Chondrocyte (in vitro differentiated cells): ENCODE results near the gene IL10RA. TPM values are rescaled to one million over a fixed set of nuclear protein-coding genes. Genes with fewer than 3 reads are reported as not detected.

Experiments
- DNase-seq: peaks from one replicate; pipeline ENCODE4 v3.0.0; 2021; ENCODE audit warnings: mixed read lengths, low spot score
- H3K27ac Mint-ChIP-seq: one replicate; pipeline ENCODE4 v1.8.0; 2021; ENCODE audit warnings: mild to moderate bottlenecking, moderate library complexity, mixed read lengths; ENCODE audit not compliant: unreplicated experiment
- H3K27me3 Mint-ChIP-seq: 2 replicates; pipeline ENCODE4 v1.8.0; 2021; ENCODE audit warnings: low read depth, mixed read lengths
- H3K36me3 Mint-ChIP-seq: 2 replicates; pipeline ENCODE4 v1.8.0; 2021; ENCODE audit warnings: low read depth, mixed read lengths
- H3K4me1 Mint-ChIP-seq: 2 replicates; pipeline ENCODE4 v1.8.0; 2021; ENCODE audit warnings: low read depth, mild to moderate bottlenecking, mixed read lengths
- H3K4me3 Mint-ChIP-seq: one replicate; pipeline ENCODE4 v1.8.0; 2021; ENCODE audit warnings: mild to moderate bottlenecking, moderate library complexity, mixed read lengths; ENCODE audit not compliant: unreplicated experiment
- H3K9me3 Mint-ChIP-seq: 2 replicates; pipeline ENCODE4 v1.8.0; 2021; ENCODE audit warnings: low read depth, mixed read lengths
- CTCF ChIP-seq: fragments of 200-600 bp; sonication (generic); IDR thresholded peaks from 2 replicates; pipeline ENCODE4 v1.5.0; 2021; ENCODE audit warnings: antibody characterized with exemption, mild to moderate bottlenecking, moderate library complexity
- total RNA-seq: library from RNA; stranded (reverse); gene quantifications from 3 replicates; pipeline ENCODE4 v1.2.1, GENCODE V29; 2021

Gene IL10RA
- total RNA-seq, 1 donor from 2014 or later = 0.12 TPM

DNA sequence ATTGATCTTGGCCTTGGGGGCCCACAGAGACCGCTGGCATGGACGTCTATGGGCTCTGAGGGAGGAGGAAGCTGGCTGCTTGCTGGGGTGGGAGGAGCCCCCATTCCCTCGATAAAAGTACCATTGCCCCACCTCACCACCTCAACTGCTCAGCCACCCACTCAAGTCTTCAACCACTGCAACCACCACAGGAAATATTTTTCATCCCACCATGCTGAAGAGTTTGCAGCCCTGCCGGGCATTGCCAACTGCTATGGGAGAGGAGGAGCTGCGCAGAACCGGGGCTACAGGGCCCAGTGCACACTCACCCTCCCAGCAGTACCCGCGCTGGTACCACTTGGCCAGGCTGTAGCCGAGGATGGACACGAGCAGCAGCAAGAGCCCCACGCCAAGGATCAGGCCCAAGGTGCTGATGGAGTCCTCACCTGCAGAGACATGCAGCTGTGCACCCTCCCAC lies 29.2 kb downstream of the IL10RA start:
- H3K4me1 Mint-ChIP-seq = no peaks in the 10 kb centered on the region
- H3K9me3 Mint-ChIP-seq = peaks cover 12% of the 10 kb centered on the region
- TF ChIP-seq CTCF = no peak
- no peak overlapping the region for H3K27ac Mint-ChIP-seq
- H3K27me3 Mint-ChIP-seq = peaks cover 27% of the 10 kb centered on the region
- H3K36me3 Mint-ChIP-seq = peaks cover under 1% of the 10 kb centered on the region
- no peak overlapping the region for H3K4me3 Mint-ChIP-seq
- no peak for DNase-seq

DNA sequence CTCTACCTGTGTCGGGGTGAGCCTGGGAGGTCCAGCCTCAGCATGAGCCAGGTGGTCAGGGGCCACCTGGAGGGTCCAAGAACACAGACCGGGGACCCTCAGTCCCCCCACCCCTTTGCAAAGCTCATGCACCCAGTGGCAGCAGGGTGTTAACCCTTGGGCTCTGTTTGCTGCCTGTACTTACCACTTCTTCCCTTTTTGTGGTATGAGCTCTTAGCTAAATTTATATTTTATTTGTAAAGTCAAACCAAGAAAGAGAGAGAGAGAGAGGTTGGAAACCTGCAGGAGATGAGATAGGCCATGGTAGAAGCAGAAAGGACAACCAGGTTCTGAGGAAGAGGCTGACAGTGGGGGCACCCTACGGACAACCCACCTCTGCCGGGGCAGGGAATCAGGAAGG lies 29.9 kb downstream of the IL10RA start:
- no peak for TF ChIP-seq CTCF
- no peak overlapping the region for H3K4me3 Mint-ChIP-seq
- peaks cover 15% of the 10 kb centered on the region for H3K9me3 Mint-ChIP-seq
- peaks cover 26% of the 10 kb centered on the region for H3K27me3 Mint-ChIP-seq
- no peak overlapping the region for H3K27ac Mint-ChIP-seq
- no peak for DNase-seq
- H3K36me3 Mint-ChIP-seq = peaks cover 1% of the 10 kb centered on the region
- no peaks in the 10 kb centered on the region for H3K4me1 Mint-ChIP-seq

GRCh38 chr11:118017111-118017510 lies 30.9 kb downstream of the IL10RA start:
- Mint-ChIP-seq H3K4me1 (no peaks in the 10 kb centered on the region), H3K36me3 (peaks cover 1% of the 10 kb centered on the region), H3K27ac (no peak overlapping the region), H3K27me3 (peaks cover 26% of the 10 kb centered on the region), H3K9me3 (peaks cover 18% of the 10 kb centered on the region), H3K4me3 (no peak overlapping the region)
- TF ChIP-seq CTCF = no peak
- DNase-seq = no peak

DNA sequence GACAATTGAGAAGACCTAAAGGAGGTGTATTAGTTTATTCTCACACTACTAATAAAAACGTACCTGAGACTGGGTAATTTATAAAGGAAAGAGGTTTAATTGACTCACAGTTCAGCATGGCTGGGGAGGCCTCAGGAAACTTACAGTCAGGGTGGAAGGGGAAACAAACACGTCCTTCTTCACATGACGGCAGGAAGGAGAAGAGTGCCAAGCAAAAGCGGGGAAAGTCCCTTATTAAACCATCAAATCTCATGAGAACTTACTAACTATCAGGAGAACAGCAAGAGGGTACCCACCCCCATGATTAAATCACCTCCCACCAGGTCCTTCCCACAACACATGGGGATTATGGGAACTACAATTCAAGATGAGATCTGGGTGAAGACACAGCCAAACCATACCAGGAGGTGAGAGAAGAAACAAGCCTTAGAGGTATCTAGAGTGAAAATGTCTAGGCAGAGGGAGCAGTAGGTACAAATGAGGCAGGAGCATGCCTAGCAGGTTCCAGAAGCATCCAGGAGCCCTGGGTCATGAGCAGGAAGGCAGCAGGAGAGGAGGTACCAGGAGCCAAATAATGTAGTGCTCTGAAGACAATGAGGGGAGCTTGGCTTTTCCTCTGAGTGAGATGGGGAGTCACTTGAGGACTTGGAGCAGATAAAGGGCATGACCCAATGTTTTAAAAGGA lies 31.6 kb downstream of the IL10RA start:
- no peak for DNase-seq
- no peaks in the 10 kb centered on the region for H3K4me1 Mint-ChIP-seq
- no peak for TF ChIP-seq CTCF
- no peak overlapping the region for H3K27ac Mint-ChIP-seq
- H3K9me3 Mint-ChIP-seq = peaks cover 18% of the 10 kb centered on the region
- peaks cover 26% of the 10 kb centered on the region for H3K27me3 Mint-ChIP-seq
- H3K36me3 Mint-ChIP-seq = peaks cover 1% of the 10 kb centered on the region
- H3K4me3 Mint-ChIP-seq = no peak overlapping the region

- Mint-ChIP-seq H3K27ac (no peak overlapping the region), H3K4me3 (no peak overlapping the region), H3K9me3 (peaks cover 18% of the 10 kb centered on the region), H3K36me3 (peaks cover 1% of the 10 kb centered on the region), H3K27me3 (peaks cover 26% of the 10 kb centered on the region), H3K4me1 (no peaks in the 10 kb centered on the region)
- no peak for DNase-seq
- TF ChIP-seq CTCF = no peak
Measured at GRCh38 chr11:118018401-118018800, 32.2 kb downstream of the IL10RA start.
